HG03342 (cell line): ENCODE results near the gene ECM2.

Experiments
- ATAC-seq: cut with Tn5 transposase; IDR thresholded peaks from one replicate; pipeline ENCODE4 v1.9.1; 2021; ENCODE audit warnings: mild to moderate bottlenecking, moderate library complexity; ENCODE audit not compliant: unreplicated experiment

Gene ECM2

DNA sequence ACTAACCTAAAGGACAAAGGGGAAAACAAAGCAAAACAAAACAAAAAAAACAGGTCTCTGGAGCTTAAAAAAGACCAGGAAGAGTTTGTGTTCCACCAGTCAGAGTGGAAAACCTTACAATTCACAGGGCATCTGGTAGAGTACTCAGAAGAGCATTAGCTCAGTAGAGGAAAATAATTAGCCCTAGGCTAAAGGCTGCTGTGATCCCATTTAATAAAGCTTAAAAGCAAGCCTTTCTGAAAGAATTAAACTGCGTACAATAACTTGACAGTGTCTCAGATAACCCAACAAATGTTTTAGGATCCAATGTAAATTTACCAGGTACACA is 7.3 kb downstream of the ECM2 start:
- ATAC-seq = no peak

DNA sequence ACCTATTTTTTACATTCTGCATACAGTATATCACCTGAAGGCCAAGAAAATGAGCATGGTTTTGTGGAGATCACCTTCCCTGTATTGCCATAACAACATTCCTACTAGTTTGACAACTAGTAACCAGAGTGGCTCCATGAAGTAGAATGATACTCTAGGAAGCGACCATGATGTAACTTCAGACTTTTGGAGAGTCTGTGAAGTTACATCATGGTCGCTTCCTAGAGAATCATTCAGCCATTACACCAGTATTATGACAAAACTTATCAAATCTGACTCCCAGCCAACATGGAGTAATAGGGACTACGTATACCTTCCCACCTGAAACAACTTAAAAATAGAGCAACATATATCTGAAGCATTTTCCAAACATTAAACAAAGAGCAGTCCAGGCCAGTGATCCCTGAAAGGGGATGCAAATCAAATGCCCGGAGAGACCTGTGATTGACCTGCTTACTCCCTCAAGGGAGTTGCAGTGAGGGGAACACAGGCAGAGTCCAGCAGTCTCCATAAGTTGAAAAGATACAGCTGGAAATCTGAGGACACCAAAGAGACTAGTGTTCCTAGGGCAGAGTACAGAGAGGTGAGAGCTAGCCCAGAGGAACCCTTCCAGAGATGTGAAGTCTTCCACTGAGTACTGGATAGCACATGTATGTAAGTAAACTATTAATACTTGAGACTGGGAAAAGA is 7.8 kb downstream of the ECM2 start:
- ATAC-seq = no peak

DNA sequence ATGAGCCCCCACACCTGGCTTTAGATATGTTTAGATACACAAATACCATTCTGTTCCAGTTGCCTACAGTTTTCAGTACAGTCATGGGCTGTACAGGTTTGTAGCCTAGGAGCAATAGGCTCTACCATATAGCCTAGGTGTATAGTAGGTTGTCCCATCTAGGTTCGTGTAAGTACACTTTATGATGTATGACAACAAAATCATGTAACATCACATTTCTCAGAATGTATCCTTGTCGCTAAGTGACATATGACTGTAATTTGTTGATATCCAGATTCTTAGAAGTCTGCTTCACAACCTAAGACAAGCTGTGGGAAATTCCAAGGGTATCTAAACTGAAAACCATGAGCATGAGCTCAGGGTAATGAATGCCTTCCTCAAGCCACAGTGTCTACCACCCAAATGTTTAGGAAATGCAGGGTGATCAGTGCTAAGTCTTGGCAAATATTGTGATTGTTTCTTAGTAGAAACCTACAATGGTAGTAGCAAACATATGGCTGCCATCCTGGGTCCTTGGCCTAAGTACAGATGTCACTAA is 8.4 kb downstream of the ECM2 start:
- no peak for ATAC-seq

DNA sequence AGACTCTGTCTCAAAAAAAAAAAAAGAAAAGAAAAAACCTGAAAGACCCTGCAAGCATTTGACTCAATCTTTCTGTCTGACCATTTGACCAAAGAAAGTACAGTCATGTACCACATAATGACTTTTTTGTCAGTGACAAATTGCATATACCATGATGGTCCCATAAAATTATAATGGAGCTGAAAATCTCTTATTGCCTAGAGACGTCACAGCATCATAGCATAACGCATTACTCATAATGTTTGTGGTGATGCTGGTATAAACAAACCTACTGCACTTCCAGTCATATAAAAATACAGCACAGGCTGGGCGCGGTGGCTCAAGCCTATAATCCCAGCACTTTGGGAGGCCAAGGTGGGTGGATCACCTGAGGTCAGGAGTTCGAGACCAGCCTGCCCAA is 10.5 kb downstream of the ECM2 start:
- ATAC-seq = no peak

DNA sequence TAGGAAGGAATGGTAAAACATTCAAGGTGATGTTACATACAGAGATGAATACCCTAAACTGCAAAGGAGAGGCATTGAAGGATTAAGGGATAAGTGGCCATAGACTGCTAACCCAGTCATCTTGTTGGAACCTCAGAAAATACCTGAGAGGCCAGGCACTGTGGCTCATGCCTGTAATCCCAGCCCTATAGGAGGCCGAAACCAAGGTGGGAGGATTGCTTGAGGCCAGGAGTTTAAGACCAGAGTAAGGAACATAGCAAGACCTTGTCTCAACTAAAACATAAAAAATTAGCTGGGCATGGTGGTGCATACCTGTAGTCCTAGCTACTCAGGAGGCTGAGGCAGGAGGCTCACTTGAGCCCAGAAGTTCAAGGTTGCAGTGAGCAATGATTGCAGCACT is 10.9 kb downstream of the ECM2 start:
- ATAC-seq = no peak

DNA sequence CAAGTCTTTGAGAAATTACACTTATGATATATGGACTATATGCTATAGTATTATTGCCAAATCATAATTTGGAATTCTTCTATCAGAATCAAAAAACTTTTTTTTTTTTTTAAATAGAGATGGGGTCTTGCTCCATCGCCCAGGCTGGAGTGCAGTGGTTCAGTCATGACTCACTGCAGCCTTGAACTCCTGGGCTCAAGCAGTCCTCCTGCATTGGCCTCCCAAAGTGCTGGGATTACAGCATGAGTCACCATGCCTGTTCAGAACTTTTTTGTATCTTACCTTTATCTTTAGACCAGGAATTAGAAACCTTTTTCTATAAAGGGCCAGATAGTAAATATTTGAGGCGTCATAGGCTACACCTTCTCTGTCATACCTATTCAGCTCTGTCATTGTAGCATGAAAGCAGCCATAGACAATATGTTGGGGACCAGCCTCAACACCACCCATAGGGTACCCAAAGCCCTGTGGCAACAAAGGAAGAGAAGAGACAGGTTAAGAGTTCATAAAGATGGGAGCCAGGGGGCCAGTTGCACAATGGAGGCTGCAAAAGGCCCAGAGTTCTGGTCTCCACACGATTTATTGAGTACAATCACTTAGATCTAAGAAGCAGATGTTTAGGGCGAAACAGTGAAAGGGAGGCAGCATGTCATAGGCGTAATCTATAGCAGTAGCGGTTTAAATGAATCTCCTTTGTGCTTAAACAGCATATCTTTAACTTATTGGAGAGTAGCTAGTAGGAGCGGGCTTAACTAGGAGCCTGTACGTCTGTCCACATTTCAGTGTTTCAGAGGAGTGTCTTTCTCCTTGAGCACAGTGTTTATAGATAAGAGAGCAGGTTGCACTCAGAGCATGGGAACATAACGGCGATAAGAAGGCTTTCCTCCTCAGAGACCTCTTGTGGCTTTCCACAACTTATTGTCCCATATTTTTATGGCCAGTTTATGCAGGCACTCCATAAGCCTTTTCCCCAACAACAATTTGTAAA is 12.5 kb downstream of the ECM2 start:
- no peak for ATAC-seq

DNA sequence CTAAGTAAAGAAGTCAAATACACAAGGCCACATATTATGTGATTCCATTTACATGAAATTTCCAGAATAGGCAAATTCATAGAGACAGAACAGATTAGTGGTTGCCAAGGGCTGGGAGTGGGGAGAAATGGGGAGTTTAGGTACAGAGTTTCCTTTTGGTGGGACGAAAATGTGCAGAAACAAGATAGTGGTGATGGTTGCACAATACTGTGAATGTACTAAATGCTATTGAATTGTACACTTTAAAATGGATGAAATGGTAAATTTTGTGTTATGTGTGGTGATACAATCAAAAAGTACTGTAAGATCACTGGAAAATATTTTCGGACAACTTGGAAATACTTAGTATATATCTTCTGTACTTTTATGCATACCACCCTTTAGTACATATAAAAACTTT is 15.0 kb downstream of the ECM2 start:
- no peak for ATAC-seq

DNA sequence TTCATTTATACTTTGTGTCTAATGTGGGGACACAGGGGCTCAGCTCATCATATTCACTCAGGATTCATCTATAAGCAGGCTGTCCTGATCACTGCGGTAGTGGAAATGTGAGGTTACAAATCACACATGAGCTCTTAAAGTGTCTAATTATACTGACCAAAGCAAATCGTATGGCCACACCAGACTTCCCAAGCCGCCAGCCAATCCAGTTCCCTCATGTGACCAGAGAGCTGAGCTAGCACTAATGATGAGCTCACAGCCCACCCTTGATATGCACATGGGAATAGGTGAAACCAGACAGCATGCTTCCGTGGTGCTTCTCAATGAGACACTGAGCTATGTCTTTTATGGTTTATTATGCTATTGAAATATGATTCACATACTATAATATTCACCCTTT is 17.6 kb downstream of the ECM2 start:
- ATAC-seq = no peak

DNA sequence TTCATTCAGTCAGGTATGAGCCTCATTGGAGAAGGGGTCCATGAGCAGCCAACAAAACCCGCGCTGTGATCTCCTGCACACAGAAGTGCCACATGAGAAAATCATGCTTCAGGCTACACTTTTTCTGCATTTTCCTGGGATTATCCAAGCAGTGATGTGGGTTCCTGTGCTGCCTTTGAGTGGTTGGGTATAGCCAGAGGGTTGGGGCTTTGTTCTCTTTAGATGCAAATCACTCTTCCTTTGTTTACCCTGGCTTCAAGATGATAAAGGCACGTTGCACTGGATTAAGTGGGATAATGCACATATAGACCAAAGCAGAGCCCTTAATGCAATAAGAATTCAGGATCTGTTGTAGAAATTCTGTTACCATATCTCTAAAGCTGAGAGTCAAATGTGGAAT is 18.7 kb downstream of the ECM2 start:
- no peak for ATAC-seq

DNA sequence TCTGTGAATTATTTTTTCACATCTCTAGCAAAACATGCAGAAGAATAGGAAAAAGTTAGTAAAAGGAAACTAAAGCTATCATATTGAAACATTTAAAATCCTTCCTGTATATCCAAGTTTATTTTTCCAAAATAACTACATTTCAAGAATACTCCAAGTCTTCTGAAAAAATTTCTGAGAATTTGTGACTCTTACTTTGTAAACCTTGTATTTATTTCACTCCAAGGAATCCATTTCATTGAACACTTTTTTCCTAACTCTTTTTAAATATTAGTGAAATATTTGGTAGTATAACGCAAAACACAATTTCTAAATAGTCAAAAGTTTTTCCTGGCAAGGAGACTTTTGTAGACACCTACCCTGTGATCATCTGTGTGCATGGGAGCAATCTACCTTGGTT is 19.3 kb downstream of the ECM2 start:
- ATAC-seq = no peak

DNA sequence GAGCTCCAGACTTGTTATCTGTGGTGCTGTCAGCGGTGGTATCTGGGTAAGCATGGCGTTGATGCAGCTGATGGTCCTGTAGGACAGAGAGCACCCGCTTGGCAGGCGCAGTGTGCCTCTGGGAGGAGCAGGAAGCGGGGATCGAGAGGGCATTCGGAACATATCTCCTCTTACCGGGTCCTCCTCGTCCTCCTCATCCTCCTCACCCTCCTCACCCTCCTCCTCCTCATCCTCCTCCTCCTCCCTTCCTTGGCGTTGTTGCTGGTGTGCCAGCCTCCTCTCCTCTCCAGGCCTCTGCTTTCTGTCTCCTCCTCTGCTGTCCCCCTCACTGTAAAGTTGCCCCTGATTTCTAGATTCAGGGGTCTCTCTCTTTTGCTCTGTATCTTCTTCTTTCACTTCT is 21.2 kb downstream of the ECM2 start:
- no peak for ATAC-seq

DNA sequence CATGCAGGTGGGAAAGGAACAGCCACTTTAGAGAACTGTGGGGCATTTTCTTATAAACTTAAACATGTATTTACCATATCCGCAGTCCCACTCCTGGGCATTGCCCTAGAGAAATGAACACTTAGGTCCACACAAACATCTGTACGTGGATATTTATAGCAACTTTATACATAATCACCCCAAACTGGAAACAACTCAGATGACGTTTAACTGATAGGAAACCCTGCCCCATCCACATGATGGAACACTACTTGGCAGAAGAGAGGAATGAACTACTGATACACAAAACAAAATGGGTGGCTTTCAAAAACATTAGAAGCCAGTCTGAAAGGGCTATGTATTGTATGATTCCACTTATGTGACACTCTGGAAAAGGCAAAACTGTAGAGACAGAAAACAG is 22.4 kb downstream of the ECM2 start:
- no peak for ATAC-seq

DNA sequence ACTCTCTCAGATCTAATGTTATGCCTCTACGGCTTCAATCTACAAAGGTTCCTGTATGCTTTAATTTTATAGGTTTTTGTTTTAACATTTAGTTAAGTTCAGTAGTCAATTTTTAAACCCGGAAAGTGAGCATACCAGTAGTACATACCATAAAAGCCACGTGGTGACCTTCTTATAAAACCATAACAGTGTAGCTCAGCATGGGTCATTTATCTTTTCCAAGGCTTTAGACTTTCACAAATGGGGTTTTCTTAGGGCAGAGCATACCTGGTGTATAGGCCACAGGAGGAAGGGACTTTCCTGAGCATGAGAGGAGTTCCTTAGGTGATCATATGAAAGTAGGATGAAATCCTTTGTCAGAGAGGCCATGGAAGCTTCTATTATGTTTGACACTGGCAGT is 23.2 kb downstream of the ECM2 start:
- no peak for ATAC-seq

DNA sequence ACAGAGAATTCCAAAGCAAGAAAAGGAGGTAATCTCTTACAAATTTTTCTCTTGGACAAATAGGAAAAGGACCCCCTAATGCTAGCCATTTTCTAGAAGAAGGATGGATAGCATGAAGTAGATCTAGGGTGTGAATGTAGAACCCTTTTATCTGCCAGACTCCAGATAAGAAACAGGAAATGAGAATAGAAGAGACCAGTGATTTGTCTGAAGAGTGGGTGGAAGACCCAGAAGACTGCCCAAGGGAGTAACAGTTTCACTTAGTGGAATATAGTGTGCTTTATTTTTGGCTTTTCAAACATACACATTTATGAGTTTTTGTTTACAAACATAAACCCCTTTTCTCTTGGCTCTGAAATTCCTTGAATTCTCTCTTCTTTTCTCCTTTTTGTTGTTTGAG is 25.0 kb downstream of the ECM2 start:
- no peak for ATAC-seq

DNA sequence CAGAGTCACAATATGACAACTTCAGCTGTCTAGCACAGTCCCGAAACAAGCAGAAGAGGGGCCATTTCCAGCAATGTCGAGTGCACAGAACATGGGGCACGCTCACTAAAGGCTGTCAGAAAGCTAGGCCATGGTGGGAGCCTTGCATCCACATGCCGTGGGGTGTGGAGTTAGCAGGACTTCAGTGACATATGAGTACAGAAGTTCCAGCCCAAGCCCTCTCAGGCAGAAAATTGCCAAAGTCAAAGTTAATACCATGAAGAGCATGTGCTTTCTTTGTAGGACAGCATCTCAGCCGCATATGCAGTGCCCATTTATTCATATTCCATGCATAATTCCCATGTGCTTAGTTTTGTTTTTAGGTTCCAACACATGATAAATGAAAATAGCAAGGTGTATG is 26.7 kb downstream of the ECM2 start:
- no peak for ATAC-seq

DNA sequence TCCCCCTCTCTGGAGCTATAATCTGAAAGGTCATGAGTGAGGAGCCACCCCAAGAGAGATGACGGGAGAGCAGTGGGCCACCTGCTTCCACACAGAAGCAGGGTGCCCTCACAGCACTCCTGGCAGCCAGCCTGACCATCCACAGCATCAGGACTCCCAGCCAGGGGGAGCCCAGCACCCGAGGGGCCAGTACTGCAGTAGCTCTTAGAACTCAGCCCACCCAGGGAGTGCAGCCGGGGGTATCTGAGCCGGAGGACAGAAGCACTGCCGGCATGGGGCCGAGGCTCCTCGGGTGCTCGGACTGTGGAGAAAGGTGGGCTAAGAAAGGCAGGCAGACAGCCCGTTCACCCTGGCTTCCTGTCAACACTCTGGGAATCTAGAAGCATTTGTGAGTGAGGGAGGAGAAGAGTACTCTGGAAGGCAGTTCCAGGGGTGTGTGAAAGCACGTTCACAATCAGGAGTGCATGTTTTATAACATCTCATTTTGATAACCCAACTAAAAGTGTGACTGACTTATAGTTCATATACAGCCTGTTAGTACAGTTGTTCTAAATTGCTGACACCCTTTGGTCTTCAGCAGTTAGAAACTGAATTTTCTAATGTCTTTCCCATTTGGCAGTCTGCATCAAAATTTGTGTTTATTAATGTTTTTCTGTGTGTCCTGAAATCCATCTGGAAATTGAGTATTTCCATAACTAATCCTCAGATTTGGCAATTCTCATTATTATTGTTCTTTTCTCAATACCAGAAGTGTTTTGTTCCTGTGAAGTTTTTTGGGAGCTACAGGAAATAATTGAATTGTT is 27.6 kb downstream of the ECM2 start:
- ATAC-seq = no peak

DNA sequence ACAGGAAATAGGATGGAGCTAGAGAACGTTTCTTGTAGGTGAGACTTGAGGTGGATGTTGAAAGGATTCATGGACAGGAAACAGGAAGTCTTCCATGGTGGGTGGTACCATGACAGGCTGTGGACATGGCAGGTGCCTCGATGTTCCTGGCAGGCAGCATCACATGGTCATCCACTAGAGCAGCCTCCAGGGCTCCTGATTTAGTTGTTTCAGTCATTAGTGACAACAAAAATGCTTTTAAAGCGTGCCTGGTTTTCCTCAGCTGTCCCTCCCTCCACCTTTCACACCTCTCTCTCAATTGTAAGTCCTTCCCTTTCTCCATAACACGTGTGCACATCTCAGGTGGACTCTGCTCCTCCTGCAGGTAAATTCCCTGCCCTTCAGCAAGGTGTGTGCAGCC is 28.3 kb downstream of the ECM2 start:
- ATAC-seq = no peak

DNA sequence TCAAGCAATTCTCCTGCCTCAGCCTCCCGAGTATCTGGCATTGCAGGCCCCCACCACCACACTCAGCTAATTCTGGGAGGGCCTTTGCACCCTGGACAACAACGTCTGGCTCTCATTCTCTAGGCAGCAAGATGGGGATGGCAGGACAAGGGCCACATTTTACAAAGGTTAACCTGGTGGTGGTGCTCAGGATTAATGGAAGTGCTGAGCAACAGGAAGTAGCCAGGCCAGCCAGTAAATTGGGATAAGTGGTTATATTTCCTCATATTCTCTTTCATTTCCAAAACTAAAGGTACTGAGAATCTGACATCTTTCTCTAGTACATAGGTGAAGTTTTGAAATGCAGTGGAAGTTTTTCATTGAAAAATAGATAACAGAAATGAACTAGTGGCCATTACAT is 28.8 kb downstream of the ECM2 start:
- no peak for ATAC-seq

DNA sequence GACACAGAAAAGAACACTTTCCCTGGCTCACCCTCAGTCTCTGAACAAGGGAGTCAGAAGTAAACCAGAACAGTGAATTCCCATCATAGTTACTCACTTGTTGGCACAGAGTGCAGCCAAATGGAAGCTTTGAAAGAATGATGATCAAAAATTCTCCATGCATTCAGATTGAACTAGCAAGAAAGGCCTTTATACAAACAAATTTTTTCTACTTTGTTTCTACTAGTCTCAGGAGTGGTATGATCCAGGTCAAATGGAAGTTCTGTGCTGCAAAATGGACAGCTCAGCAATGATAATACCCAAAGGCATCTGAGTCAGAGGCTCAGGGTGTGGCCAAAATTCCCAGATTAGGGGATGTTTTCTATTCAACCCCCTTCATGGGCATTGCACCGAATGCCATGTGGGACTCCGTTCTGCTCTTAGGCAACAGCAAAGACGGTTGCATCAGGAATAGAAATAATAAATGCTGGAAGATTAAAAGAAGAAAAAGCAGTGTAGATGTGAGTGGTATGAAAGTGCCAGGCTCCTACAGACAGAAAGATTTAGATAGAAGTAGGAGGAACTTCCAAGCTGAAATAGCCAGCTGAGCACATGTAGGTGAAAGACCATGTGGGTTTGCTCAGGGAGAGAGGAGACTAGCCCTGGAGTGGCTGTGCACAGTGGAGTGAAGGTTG is 29.5 kb downstream of the ECM2 start:
- ATAC-seq = no peak

DNA sequence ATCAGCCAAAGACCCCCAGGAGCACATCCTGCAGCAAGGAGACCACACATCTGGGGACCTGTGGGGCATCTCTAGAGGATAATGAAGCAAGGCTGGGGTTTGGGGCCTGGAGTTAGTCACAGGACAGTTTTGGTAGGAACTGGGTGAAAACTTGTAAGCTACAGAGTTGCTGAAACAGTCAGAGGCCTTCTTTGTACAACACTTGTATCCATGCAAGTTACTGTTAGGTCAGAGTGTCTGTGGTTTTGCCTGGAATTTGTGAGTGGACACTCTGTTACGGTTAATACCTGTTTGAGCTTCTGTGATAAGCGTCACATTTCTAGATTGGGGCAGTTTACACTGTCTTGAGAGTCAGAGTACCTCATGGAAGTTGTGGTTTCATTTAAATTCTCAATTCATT is 30.9 kb downstream of the ECM2 start:
- ATAC-seq = no peak

DNA sequence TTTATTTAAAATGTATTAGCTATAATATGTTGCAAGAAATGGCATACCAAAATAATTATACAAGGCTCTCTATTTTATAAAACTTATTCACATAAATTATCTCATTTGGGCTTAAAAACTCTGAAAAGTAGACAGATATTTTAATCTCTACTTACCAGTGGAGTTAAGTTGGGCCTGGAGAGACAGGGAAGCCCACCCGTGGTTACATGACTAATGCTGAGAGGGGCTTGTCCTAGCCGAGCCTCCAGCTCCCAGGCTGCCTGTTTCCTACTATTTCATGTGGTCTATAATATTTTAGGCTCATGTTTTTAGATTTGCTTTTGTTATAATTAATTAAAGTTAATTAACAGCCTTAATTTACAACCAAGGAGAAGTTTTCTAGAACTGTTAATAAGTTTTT is 32.6 kb downstream of the ECM2 start:
- ATAC-seq = no peak
